Stimulated activated CD8-positive, alpha-beta memory T cell treated with anti-CD3 and anti-CD28 coated beads, Interleukin-15, amount 100 ng/mL, for 1 hour (primary cell): ENCODE results near the gene FLT3LG.
A peak's percentile ranks its signal among the peaks of the same experiment; 100 is the strongest.

ENCODE experiments used
- DNase-seq: peaks from one replicate; pipeline ENCODE4 v3.0.0-alpha.2; 2020; ENCODE audit warnings: low read depth

The FLT3LG gene

GRCh38 chr19:49473868-49474541, at the start of gene FLT3LG:
FLT3LG (plus strand) TSS chr19:49474215; CDS start chr19:49474640, 425 bp downstream.
- peak; percentile 77 for DNase-seq

DNA sequence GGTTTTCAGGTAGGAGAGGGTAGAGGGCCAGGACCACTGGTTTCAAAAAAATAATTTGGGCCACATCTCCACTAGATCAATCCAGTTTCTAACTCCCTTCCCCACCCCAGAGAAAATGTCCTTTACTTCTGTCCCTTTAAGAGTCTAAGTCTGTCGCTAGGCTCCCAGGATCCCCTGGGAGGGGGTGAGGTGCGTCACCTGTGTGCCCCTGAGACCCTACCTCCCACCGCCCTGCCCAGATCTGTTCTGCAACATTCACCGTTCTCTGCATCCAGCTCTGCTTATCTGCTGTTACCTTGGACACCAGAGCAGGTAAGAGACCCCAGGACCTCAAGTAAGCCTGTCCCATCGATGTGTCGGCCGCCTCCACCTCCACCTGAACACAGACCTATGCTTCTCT, 48.8 kb upstream of the FLT3LG start, which contains the start of gene GFY:
Gene GFY, plus strand, starts transcription at position 211 of the 400 bp plus-strand sequence. CDS start 1,043 bp downstream, outside the sequence.
- DNase-seq: no peak

- DNase-seq: no peak
Observed at GRCh38 chr19:49425922-49426592, 48.0 kb upstream of the FLT3LG start.

- DNase-seq: no peak
Observed at GRCh38 chr19:49427339-49427738, 46.7 kb upstream of the FLT3LG start.

DNA sequence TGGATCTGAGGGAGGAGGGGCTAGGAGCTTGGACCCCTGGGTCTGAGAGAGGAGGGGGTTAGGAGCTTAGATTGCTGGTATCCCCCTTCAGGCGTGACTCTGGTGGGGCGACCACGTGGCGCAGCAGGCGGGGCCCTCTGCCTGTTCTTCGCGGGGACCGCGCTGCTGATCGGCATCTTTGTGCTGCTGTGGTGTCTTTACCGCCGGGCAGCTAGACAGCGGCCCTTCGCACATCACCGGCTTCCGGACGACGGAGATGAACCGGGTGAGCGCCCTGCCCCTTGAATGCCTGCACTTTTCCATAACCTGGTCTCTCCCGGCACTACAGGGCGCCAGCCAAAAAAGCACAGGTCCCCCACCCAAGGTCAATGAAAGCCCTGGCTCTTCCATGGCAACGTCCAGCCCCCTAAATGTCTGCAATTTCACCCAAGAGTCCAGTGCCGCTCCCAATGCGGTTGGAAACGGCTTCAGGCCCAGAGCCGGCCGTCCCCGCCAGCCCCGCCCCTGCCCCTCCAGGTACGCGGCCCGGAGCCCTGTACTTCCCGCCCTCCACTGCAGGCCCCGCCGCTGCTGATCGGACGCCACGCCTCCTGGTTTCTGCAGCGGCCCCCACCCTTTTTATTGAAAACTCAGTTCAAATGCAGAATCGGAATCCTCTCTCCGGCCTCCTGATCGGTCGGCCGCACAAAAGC, 46.0 kb upstream of the FLT3LG start:
- no peak for DNase-seq

DNA sequence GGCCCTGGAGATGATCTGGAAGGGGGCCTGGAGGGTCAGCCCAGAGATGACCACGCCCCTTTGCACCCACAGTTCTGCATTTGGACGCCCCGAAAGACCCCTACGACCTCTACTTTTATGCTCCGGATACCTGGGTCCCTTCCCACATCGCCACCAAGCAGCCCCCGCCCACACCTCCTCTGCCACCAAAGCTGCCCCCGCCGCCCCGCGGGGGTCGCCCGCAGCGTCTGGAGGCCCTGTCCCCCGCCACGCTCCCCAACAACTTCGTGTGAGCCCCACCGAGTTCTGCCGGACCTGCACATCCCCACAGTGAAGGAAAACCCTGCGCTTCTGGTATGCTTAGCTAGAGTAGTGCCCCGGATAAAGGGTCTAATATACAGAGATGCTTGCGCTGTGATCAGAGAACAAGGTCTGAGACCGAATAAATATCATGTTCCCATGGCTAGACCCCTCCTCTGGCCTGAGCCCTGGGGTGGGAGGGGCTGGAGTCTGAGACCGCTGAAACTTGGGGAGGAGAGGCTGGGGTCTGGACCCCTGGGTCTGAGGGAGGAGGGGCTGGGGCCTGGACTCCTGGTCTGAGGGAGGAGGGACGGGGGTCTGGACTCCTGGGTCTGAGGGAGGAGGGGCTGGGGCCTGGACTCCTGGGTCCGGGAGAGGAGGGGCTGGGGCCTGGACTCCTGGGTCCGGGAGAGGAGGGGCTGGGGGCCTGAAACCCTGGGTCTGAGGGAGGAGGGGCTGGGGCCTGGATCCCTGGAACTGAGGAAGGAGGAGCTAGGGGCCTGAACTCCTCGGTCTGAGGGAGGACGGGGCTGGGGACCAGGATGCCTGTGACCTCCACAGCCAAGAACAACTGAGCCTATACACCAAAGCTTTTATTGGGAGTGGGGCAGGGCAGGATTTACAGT, 45.2 kb upstream of the FLT3LG start:
- no peak for DNase-seq

DNA sequence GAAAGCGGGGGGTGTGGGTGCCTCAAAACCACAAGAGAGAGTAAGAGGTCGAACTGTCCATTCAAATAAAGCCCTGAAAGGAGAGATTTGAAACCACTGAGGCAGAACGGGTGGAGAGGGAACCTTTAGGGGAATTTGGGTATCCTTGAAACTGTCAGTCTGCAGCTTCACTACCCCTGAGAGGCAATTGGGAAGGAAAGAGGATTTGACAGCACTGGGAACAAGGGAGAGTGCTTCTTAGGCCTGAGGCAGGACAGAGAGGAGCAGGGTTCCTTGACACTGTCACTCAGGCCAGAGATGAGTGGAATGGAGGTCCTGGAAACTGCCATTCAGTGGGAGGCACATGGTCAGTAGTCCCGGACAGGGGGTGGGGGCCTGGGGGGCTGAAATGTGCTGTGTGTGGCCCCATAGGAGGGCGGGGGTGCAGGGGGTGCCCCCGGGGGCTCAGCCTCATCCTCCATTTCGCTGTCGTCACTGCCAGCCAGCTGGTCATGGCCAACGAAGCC, 43.8 kb upstream of the FLT3LG start:
- DNase-seq: no peak

DNA sequence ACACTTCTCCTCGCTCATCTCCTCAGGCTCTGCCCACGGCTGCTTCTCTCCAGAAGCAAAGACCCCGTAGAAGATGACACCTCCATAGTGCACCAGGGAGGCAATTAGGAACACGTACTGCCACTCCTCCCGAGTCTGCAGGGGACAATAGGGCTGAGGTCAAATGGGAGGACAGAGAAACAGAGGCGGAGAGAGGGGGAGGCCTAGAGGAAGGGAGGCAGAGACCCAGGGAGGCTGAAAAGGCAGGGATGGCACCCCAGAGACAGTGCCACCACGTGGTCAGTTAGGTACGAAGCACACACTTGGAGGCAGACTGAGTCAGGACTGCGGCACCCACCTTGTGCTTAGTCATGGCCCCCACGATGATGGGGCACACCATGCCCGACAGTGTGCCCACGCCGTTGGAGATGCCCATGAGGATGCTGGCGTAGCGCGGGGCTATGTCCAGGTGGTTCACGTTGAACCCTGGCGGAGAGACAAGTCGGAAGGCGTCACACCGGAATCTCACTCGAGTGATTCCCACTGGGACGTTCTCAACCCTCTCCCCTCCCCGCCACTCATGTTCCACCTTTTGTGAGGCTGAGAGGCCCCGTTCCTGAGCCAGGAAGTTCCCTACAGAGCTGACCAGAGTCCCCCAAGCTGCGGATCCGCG, 43.2 kb upstream of the FLT3LG start:
- no peak for DNase-seq

DNA sequence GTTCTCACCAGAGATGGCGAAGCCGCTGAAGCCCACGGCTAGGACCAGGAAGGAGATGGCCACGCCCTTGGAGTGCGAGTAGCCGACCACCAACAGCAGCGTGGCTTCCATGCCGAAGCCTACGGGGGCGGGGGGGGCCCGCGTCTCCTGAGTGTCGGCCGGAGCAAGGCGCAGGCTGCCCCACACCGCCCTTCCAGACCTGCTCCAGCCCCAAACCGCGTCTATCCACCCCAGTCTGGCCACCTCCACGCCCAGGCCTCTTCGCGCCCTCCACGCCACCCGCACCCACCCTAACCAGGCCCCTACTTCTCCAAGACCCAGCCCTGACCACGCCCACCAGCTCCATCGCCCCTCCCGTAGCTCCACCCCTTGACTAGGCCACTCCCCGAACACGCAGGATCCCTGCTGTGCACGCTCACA, 42.7 kb upstream of the FLT3LG start:
- no peak for DNase-seq

DNA sequence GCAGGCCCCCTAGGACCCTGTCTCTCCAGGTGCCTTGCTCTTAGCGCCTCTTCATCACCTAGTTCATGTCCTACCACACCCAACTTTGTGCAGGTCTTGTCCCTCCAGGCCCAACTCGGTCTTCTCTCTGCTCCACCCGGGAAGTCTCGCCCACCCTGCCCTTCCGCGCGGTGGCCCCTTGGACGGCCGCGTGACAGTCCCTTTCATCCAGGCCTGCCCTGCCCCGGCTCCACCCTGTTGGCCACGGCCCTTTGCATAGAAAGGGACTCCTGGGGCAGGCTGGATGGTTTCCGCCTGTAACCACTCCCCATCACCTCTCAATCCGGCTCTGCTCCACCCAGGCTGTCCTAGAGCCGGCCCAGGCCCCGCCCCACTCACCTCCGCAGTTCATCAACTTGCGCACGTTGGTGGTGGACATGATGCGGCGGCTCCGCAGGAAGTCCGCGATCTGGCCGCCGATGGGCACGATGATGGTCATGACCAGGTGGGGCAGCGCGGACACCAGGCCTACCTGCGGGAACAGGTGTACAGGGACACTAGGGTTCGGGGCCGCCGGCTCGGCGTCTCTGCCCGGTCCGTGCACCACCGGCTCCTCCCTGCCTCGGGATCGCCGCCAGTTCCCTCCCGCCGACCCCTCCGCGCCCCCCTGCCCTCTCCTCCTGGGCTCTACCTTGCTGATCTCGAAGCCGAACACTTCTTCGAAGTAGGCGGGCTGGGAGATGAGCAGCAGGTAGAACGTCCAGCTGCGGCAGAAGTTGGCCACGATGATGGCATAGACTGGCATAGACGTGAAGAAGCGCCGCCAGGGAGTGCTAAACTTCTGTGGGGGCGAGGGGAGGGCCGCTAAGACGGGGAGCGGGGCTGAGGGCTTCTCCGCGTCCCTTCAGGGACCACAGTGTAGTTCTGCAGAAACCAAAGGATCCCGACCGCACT, 41.6 kb upstream of the FLT3LG start:
- no peak for DNase-seq

DNA sequence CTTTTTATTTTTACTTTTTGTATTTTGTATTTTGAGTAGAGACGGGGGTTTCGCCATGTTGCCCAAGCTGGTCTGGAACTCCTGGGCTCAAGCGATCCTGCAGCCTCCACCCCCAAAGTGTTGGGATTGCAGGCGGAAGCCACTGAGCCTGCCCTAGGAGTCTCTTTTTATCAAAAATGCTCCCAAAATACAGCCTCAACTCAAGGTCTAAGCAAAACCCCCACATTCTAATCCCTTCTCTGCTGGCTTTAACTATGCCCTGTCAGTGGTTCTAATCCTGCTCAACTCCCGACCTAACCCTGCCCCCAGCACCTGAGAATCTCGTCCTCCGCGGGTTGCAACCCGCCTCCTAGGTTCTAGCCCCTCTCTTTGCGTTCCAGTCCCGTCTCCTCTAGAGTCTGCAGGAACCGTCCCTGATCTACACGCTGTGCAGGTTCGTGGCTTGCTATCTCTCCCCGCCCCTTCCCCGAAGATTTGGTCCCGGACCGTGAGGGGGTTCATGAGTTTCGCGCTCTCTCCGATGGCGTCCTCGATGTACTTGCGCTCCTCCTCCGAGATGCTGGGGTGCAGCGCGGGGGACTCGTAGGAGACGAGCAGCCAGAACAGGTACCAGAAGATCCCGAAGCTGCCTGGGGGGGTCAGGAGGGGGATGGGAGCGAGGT, 40.6 kb upstream of the FLT3LG start:
- no peak for DNase-seq

GRCh38 chr19:49434907-49435583, 39.0 kb upstream of the FLT3LG start:
- no peak for DNase-seq

DNA sequence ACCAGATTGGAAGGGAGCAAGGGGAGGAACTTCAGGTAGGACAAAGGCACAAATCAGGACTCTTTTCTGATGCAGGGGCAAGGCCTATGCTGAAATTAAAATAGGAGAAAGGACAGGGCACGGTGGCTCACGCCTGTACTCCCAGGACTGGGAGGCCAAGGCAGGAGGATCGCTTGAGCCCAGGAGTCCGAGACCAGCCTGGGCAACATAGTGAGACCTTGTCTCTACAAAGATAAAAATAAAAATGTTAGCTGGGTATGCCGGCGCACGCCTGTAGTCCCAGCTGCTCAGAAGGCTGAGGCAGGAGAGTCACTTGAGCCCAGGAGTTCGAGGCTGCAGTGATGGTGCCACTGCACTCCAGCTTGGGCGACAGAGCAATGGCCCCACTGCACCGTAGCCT, 38.3 kb upstream of the FLT3LG start:
- no peak for DNase-seq

DNA sequence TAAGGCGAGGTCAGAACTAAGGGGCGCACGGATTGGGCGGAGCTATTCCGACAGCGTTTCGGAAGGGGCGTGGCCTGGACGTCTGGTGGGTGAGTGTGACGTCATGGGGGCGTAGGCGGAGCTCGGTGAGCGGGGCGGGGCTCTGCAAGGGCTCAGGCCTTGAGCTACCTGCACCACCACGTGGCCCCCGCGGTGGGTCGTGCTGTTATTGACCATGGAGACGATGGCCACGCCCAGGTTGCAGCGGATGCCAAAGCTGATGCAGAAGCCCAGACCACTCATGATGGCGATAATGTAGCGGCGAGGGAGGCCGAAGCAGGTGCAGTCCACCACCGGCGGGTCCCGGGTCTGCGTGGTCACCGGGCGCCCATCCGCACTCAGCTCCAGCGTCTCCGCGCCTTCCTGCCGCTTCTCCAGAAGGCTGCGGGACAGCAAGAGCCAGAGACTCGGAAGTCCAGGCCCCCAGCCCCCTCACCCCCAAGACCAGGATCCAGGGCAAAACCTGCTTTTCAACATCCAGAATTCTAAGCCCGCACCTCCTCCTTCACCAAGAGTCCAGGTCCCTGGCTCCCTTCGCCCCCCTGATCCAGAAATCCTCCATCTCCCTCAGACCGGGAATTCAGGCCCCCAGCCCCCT, 37.5 kb upstream of the FLT3LG start:
- no peak for DNase-seq

DNA sequence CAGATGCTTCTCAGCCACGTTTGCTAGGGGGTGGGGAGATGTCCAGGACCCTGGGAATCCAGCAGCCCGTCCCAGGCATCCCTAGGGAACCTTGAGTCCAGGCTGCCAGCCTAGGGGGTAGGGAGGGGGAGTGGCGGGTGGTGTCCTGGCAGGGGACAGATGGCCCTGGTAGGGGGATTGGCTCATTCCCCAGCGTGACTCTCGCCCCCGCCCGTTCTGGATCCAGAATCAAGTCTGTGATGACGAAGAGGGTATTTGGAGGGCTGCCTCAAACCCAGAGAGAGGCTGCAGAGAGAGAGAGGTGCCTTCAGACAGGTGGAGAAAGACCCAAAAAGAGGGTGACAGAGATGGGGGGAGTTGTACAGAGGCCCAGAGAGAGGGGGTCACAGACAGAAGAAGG, 36.8 kb upstream of the FLT3LG start:
- no peak for DNase-seq

DNA sequence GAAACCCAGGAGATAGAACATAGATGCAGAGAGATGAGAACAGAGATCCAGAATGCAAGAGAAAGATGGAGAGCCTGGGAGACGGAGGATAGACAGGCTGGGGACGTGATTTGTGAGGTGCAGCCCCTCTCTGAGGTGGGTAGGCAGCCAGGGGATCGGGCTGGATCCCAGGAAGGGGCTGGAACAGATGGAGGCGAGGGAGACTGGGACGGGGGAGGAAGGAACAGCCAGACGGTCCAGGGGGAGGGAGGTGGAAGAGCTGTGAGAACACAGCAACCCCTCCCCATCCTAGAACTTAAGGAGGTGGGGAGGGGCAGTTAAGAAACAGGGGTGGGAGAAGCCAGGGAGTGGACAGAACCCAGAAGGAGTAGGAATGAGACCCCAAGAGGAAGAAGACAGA, 35.8 kb upstream of the FLT3LG start:
- DNase-seq: no peak

DNA sequence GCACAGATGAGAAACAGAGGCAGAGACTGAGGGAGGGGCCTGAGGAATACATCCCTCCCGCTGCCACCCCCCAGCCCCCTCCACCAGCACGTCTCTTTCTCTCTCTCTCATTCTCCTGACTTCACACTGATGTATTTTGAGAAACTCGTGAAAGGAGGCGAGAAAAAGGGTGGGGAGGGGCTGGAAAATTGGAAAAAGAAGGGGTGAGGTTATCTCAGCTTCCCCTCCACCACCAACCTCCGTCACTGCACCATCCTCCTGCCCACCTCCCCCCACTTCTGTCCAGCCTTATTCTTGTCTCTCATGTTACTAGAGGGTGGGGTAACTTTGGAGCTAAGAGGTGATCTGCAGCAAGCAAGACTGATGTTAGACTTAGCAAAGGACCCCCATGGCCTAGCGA, 34.2 kb upstream of the FLT3LG start:
- no peak for DNase-seq

- no peak for DNase-seq
Observed at GRCh38 chr19:49440439-49441209, 33.4 kb upstream of the FLT3LG start.
